Activated CD8-positive, alpha-beta T cell treated with anti-CD3 and anti-CD28 coated beads for 36 hours (primary cell): ENCODE results near the gene STAP2. TPM values are rescaled to one million over a fixed set of nuclear protein-coding genes. Genes with fewer than 3 reads are reported as not detected.
A peak's percentile ranks its signal among the peaks of the same experiment; 100 is the strongest.
"Not testable (repeated sequence)": the region's sequence is repeated elsewhere in the genome, so short reads cannot be mapped to it uniquely, and the experiment has no call there.

Experiments
- ATAC-seq: fragments of 200-7000 bp; cut with Tn5 transposase; one replicate; pipeline ENCODE4 v1.10.0; 2021; ENCODE audit warnings: mild to moderate bottlenecking, moderate library complexity
- CTCF ChIA-PET: fragments of 350-600 bp; sonication (Branson Sonifier 250); formaldehyde crosslinking; loops from one replicate; lab custom pipeline; 2021; ENCODE audit warnings: antibody characterized with exemption; lab: Charles Lee
- POLR2A ChIA-PET: fragments of 350-600 bp; sonication (Branson Sonifier 250); formaldehyde crosslinking; loops from one replicate; lab custom pipeline; 2021; ENCODE audit warnings: antibody characterized with exemption; lab: Charles Lee
- DNase-seq: peaks from one replicate; pipeline ENCODE4 v3.0.0-alpha.2; 2020
- H3K27ac Mint-ChIP-seq: one replicate; pipeline ENCODE4 v1.8.0; 2021; ENCODE audit warnings: mild to moderate bottlenecking, mixed read lengths
- H3K27me3 Mint-ChIP-seq: one replicate; pipeline ENCODE4 v1.8.0; 2021; ENCODE audit warnings: mixed read lengths
- H3K36me3 Mint-ChIP-seq: one replicate; pipeline ENCODE4 v1.8.0; 2021; ENCODE audit warnings: low read depth, mixed read lengths
- H3K4me1 Mint-ChIP-seq: one replicate; pipeline ENCODE4 v1.8.0; 2021; ENCODE audit warnings: low read depth, mixed read lengths
- H3K4me3 Mint-ChIP-seq: one replicate; pipeline ENCODE4 v1.8.0; 2021; ENCODE audit warnings: mild to moderate bottlenecking, moderate library complexity, mixed read lengths
- H3K9me3 Mint-ChIP-seq: one replicate; pipeline ENCODE4 v1.8.0; 2021; ENCODE audit warnings: mixed read lengths
- intact Hi-C: fragments of 100-400 bp; cut with micrococcal nuclease; formaldehyde crosslinking; loops from one replicate; pipeline ENCODE4 v1.10.0; 2022
- total RNA-seq, 2 experiments: library from RNA; stranded (reverse); gene quantifications; one replicate each; pipeline ENCODE4 v1.2.3, GENCODE V29; 2021
- TF ChIP-seq, protein P1 (sequence below): fragments of 200-600 bp; IDR thresholded peaks from one replicate; pipeline ENCODE4 v1.8.0; 2022; ENCODE audit warnings: antibody characterized with exemption, mild to moderate bottlenecking

STAP2 gene
- total RNA-seq, 2 experiments from 2014 or later = 9.6 to 14.6 TPM

DNA sequence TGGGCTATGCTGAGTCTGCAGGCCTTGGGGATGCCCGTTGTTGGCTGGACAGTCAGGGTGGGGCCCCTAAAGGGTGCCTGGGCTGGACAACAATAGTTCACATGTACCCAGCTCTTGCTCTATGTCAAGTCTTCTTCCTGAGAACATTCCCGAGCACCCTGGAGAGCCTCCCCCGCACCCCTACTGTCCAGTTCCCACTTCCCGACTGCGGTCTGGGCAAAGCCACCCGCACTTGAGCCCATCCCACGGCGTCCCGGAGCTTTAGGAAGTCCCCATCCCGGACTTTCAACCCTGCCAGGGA is 3.6 kb upstream of the STAP2 start:
- Mint-ChIP-seq H3K4me3 (peak overlapping the region; percentile 93), H3K27me3 (no peaks in the 10 kb centered on the region), H3K36me3 (peaks cover 4% of the 10 kb centered on the region), H3K4me1 (peaks cover 23% of the 10 kb centered on the region), H3K27ac (peak overlapping the region; percentile 94), H3K9me3 (no peaks in the 10 kb centered on the region)
- DNase-seq (no peak), ATAC-seq (no peak)
- TF ChIP-seq, protein P1, sequence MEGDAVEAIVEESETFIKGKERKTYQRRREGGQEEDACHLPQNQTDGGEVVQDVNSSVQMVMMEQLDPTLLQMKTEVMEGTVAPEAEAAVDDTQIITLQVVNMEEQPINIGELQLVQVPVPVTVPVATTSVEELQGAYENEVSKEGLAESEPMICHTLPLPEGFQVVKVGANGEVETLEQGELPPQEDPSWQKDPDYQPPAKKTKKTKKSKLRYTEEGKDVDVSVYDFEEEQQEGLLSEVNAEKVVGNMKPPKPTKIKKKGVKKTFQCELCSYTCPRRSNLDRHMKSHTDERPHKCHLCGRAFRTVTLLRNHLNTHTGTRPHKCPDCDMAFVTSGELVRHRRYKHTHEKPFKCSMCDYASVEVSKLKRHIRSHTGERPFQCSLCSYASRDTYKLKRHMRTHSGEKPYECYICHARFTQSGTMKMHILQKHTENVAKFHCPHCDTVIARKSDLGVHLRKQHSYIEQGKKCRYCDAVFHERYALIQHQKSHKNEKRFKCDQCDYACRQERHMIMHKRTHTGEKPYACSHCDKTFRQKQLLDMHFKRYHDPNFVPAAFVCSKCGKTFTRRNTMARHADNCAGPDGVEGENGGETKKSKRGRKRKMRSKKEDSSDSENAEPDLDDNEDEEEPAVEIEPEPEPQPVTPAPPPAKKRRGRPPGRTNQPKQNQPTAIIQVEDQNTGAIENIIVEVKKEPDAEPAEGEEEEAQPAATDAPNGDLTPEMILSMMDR = no peak
- ChIA-PET CTCF (interaction anchor here (0.7 to 3.5 kb wide), 16 partner anchors 10 to 296 kb away, joined by 3 to 38 read pairs (median 4); partner anchors contain the start of genes SH3GL1, TMIGD2 and YJU2), POLR2A (interaction anchor here (0.7 to 3.0 kb wide), 7 partner anchors 10 to 60 kb away, joined by 3 to 17 read pairs (median 4); partner anchors contain the start of genes CHAF1A and TMIGD2)
- intact Hi-C loops = no loop called here

DNA sequence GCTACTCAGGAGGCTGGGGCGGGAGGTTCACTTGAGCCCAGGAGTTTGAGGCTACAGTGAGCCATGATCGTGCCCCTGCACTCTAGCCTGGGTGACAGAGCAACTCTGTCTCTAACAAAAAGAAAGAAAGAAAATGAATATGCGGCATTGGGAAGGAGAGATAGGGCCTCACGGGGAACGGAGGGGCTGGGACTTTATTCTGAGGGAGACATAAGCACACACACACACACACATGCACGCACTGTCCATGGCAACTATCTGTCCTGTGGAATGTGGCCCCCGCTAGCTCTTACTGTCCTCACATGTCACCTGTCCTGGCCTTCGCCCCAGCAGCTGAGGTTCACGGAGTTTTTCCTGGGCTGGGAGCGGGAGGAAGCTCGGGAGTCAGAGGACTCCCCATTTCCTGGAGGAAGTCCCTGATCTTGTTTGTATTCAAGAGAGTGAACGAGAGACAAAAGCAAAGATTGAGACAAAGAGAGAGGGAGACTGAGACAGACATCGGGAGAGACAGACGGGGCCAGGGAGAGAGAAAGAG is 654 bp downstream of the STAP2 start:
- Mint-ChIP-seq H3K27ac (peak overlapping the region; percentile 84), H3K4me1 (peaks cover 15% of the 10 kb centered on the region), H3K36me3 (peaks cover 19% of the 10 kb centered on the region), H3K4me3 (peak overlapping the region; percentile 79), H3K27me3 (no peaks in the 10 kb centered on the region), H3K9me3 (peaks cover 5% of the 10 kb centered on the region)
- no peak for DNase-seq
- ChIA-PET CTCF (interaction anchor here (0.7 to 3.6 kb wide), 3 partner anchors 15 to 71 kb away, joined by 3 to 14 read pairs (median 11); no protein-coding TSS in a partner anchor), POLR2A (interaction anchor here (0.7 to 1.6 kb wide), 6 partner anchors 8 to 576 kb away, joined by 3 to 4 read pairs (median 3); partner anchors contain the start of gene MRPL54)
- TF ChIP-seq, protein P1 = no peak
- no peak for ATAC-seq
- intact Hi-C loops = no loop called here

DNA sequence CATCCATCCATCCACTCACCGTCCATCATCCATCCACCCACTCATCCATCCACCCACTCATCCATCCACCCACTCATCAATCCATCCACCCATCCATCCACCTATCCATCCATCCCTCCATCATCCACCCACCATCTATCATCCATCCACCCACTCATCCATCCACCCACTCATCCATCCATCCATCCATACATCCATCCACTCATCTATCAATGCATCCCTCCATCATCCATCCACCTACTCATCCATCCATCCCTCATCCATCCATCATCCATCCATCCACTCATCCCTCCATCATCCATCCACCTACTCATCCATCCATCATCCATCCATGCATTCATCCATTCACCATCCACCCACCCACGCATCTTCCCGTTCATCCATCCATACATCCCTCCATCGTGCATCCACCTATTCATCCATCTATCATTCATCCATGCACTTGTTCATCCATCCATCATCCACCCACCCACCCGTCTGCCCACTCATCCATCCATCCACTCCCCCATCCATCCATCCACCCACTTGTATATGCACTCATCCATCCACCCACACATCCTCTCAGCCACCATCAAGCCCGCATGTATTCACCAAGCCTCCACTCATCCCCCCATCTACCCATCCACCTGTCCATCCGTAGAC is 3.6 kb downstream of the STAP2 start:
- no peak overlapping the region for H3K27ac Mint-ChIP-seq
- H3K27me3 Mint-ChIP-seq = no peaks in the 10 kb centered on the region
- intact Hi-C loops = no loop called here
- H3K4me1 Mint-ChIP-seq = peaks cover 12% of the 10 kb centered on the region
- peaks cover 5% of the 10 kb centered on the region for H3K9me3 Mint-ChIP-seq
- no peak for ATAC-seq
- TF ChIP-seq, protein P1 = no peak
- DNase-seq = no peak
- ChIA-PET POLR2A (interaction anchor here (1.0 to 1.3 kb wide), 2 partner anchors 11 to 27 kb away, joined by 3 read pairs; no protein-coding TSS in a partner anchor), CTCF (no interaction called here)
- H3K36me3 Mint-ChIP-seq = peaks cover 20% of the 10 kb centered on the region
- H3K4me3 Mint-ChIP-seq = no peak overlapping the region

DNA sequence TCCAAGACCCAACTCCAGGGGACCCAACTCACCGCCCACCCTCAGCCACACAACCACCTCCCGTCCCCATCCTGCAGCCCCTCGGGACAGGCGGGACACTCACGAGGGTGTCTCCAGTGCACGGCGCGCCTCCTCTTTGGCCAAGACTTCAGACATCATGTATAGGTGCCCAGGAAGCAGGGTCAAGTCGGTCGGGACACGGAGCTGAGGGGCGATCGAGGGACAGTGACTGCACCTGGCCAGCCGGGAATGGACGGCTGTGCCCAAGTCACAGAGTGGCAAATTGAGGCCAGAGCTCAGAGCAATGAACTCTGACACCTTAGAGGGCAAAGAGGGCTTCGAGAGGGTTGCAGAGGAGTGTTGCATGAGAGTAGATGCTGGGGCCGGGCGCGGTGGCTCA is 8.8 kb downstream of the STAP2 start:
- CTCF ChIA-PET = interaction anchor here (1.7 kb wide), 1 partner anchor 63 kb away, joined by 6 read pairs; no protein-coding TSS in a partner anchor
- peak overlapping the region; percentile 93 for H3K4me3 Mint-ChIP-seq
- no peak for ATAC-seq
- H3K27me3 Mint-ChIP-seq = no peaks in the 10 kb centered on the region
- peaks cover 2% of the 10 kb centered on the region for H3K9me3 Mint-ChIP-seq
- peaks cover 26% of the 10 kb centered on the region for H3K36me3 Mint-ChIP-seq
- peaks cover 26% of the 10 kb centered on the region for H3K4me1 Mint-ChIP-seq
- POLR2A ChIA-PET = interaction anchor here (0.6 to 1.8 kb wide), 5 partner anchors 8 to 30 kb away, joined by 3 to 10 read pairs (median 4); partner anchors contain the start of gene STAP2
- intact Hi-C loops = no loop called here
- no peak for DNase-seq
- peak overlapping the region; percentile 38 for H3K27ac Mint-ChIP-seq
- TF ChIP-seq, protein P1 = no peak

DNA sequence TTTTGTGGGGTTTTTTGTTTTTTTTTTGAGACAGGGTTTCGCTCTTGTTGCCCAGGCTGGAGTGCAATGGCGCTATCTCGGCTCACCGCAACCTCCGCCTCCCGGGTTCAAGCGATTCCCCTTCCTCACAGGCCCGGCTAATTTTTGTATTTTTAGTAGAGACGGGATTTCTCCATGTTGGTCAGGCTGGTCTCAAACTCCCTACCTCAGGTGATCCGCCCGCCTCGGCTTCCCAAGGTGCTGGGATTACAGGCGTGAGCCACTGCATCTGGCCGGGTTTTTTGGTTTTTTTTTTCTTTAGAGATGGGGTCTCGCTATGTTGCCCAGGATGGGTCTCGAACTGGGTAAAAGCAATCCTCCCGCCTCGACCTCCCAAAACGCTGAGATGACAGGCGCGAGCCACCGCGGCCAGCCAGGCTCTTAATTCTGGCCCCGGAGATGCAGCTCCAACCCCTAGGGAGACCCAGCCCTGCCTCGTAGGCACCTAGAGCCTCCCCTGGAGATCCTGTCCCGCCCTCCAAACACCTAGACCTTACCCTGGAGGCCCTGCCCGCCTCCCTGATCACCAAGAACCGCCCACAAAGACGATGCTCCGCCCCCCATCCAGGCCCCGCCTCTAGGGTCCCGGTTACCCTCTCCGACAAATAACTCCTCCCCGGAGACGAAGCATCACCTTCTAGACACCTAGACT is 9.5 kb downstream of the STAP2 start:
- H3K9me3 Mint-ChIP-seq, intact Hi-C loops, CTCF ChIA-PET, H3K27me3 Mint-ChIP-seq, ATAC-seq: not testable (repeated sequence)
- peaks cover 19% of the 10 kb centered on the region for H3K36me3 Mint-ChIP-seq
- H3K4me3 Mint-ChIP-seq = peak overlapping the region; percentile 93
- POLR2A ChIA-PET = interaction anchor here (0.6 to 1.6 kb wide), 4 partner anchors 9 to 29 kb away, joined by 3 to 4 read pairs (median 4); partner anchors contain the start of gene STAP2
- DNase-seq = peak; percentile 67
- peaks cover 26% of the 10 kb centered on the region for H3K4me1 Mint-ChIP-seq
- peak overlapping the region; percentile 92 for H3K27ac Mint-ChIP-seq
